Retina (tissue), 1 donor: ENCODE results near the gene ALKBH4.
"Not testable (repeated sequence)": the region's sequence is repeated elsewhere in the genome, so short reads cannot be mapped to it uniquely, and the experiment has no call there.

ENCODE experiments used
- DNase-seq: peaks from one replicate; pipeline ENCODE4 v3.0.0-alpha.2; 2016

The ALKBH4 gene

GRCh38 chr7:102474736-102475435 is 10.2 kb upstream of the ALKBH4 start:
- not testable (repeated sequence) for DNase-seq

DNA sequence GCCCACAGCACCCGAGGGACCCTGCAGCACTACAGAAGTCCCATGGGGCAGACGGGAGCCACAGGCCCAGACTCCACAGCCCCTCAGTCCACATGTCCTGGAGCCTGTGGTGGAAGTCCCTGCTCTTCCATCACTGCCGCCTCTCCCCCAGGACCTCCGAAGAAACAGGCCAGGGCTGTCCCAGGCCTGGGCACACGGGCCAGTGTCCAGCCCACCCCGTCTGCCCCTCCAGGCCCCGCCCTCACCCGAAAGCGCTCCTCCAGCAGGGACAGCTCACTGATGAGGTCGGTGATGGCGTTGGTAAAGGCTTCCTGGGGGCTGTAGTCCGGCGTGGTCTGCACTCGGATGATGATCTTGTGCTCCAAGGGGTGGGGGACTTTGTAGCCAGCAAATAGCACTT is 9.5 kb upstream of the ALKBH4 start:
- DNase-seq: not testable (repeated sequence)

GRCh38 chr7:102473271-102473991 is 8.8 kb upstream of the ALKBH4 start:
- no peak for DNase-seq

DNA sequence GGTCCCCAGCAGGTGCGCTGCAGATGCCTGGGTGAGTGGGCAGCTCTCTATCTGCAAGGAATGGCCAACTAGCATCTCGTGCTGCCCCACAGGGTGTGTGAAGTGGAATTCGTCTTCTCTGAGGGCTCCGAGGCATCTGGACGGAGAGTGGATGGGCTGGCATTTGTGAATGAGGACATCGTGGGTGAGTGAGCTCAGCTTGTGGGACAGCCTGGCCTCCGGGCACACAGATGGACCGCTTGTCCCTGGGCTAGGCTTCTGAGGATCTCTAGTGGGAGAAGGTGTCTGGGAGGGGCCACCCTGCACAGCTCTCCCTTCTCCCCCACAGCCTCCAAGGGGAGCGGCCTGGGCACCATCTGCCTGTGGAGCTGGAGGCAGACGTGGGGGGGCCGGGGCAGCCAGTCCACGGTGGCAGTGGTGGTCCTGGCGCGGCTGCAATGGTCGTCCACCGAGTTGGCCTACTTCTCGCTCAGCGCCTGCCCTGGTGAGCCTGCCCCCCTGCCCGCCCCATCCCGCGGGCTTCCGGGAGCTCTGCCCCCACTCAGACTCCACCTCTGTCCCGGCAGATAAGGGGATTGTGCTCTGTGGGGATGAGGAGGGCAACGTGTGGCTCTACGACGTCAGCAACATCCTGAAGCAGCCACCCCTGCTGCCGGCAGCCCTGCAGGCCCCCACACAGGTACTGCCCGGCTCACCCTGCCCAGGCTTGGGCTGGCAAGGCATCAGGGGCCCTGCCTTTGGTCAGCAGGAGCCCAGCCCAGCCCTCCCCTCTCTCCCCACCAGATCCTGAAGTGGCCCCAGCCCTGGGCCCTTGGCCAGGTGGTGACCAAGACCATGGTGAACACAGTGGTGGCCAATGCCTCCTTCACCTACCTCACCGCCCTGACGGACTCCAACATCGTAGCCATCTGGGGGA is 7.7 kb upstream of the ALKBH4 start:
- DNase-seq: no peak

GRCh38 chr7:102471791-102472125 is 7.1 kb upstream of the ALKBH4 start:
- no peak for DNase-seq

GRCh38 chr7:102469972-102470825 is 5.5 kb upstream of the ALKBH4 start:
- DNase-seq: no peak

DNA sequence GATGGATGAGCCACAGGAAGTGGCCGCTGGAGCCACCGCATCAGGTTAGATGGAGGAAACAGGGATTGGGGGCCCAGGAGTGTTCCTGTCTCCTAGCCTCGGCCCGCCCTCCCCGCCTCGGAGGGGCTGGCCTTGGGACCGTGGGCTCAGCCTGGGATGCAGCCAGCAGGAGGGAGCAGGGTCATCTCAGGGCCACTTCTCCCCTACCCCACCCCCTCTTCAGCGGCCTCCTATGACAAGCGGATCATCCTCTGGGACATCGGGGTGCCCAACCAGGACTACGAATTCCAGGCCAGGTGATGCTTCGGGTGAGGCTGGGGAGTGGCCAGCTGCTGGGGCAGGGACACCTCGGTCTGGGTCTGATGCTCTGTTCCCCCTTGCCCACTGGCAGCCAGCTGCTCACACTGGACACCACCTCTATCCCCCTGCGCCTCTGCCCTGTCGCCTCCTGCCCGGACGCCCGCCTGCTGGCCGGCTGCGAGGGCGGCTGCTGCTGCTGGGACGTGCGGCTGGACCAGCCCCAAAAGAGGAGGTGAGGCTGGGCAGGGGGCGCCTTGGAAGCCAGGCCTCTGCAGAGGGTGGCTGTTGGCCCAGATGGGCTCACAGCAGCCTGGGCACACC is 4.8 kb upstream of the ALKBH4 start:
- DNase-seq: no peak

- no peak for DNase-seq
Observed at GRCh38 chr7:102468478-102469350, 4.1 kb upstream of the ALKBH4 start.

- DNase-seq: no peak
Observed at GRCh38 chr7:102467581-102468477, 3.2 kb upstream of the ALKBH4 start.

- no peak for DNase-seq
Observed at GRCh38 chr7:102466097-102466496, 1.4 kb upstream of the ALKBH4 start.

- DNase-seq: no peak
Observed at GRCh38 chr7:102463841-102464576, 654 bp downstream of the ALKBH4 start.

GRCh38 chr7:102460467-102460866 is 4.2 kb downstream of the ALKBH4 start:
- no peak for DNase-seq

- DNase-seq: no peak
Observed at GRCh38 chr7:102459221-102459844, 5.3 kb downstream of the ALKBH4 start.

- no peak for DNase-seq
Observed at GRCh38 chr7:102457352-102457924, 7.2 kb downstream of the ALKBH4 start.

- no peak for DNase-seq
Observed at GRCh38 chr7:102456327-102456726, 8.3 kb downstream of the ALKBH4 start.

DNA sequence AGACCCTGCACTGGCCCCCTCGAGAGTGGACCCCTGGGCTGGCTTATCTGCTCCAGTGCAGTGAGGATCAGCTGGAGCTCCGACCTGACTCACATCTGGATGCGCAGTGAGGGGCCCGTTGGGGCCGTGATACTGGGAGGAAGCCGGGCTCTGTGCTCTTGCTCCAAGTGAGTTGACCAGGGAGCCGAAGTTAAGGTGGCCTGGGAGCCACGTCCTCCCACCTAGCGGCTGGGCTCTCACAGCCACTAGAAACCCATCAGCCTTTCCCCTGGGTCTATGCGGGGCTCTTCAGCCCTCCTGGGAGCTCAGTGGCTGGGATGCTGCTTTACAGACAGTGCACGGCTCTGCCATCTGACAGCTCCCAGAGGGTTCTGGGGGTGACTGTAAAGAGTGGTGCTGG is 9.1 kb downstream of the ALKBH4 start:
- no peak for DNase-seq

DNA sequence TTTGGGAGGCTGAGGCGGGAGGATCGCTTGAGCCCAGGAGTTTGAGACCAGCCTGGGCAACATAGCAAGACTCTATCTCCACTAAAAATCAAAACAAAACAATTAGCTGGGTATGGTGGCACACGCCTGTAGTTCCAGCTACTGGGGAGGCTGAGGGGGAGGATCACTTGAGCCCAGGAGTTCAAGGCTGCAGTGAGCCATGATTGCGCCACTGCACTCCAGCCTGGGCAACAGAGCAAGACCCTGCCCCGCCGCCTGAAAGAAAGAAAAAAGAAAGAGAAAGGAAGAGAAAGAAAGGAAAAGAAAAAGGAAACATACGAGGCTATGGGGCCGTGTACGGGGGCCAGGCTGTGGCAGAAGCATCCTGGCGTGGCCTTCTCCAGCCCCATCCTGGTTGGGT is 9.7 kb downstream of the ALKBH4 start:
- not testable (repeated sequence) for DNase-seq

GRCh38 chr7:102454468-102454867 is 10.2 kb downstream of the ALKBH4 start:
- DNase-seq: no peak
